Cerebellar nuclear complex (tissue), 1 donor: ENCODE data around the gene CDH4.

Experiments
- DNase-seq, 2 experiments: peaks; one replicate each; lab custom pipeline; 2025; lab: John Stamatoyannopoulos, UW

CDH4 gene

DNA sequence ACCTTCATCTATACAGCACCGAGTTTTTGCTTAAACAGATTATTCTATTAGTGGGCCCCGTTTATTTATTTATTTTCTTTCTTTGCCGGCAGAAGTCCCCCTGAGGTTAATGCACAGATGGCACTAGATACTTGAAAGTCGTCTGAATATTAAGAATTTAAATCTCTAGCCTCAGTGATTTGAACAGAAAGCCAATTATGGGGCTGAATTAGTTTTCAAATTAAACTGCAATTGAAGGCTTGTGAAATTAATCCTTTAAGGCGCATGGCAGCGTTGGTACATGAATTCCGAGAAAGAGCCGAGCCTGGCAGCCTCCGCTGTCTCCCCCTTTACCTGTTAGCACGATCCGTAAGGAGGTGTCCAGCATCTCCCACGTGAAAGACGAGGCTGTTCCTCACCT, 610.8 kb downstream of the CDH4 start:
- no peak for DNase-seq

- no peak for DNase-seq
Observed at GRCh38 chr20:61864481-61864880, 612.4 kb downstream of the CDH4 start.

- no peak for DNase-seq
Observed at GRCh38 chr20:61865353-61865752, 613.3 kb downstream of the CDH4 start.

- no peak for DNase-seq
Observed at GRCh38 chr20:61866165-61866564, 614.1 kb downstream of the CDH4 start.

- DNase-seq = no peak
Observed at GRCh38 chr20:61868006-61868405, 615.9 kb downstream of the CDH4 start.

- DNase-seq = no peak
Observed at GRCh38 chr20:61868466-61869090, 616.5 kb downstream of the CDH4 start.

GRCh38 chr20:61869750-61870507, 617.9 kb downstream of the CDH4 start:
- no peak for DNase-seq

DNA sequence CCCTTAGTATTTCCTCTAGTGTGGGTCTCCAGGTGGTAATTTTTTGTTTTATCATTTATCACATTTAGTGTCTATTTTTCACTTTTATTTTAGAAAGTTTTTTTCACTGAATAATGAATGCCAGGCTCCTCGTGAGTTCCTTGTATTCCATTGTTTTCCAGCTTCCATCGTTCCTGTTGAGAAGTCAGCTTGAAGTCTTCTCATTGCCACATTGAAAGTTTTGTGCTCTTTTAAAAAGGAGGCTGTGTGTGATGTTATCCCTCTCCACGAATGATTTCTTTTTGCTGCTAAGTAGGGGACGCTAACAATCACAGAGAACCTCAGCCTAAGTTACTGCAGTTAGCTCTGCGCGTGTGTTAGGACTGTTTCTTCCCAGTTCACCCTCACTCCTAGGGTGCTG, 619.1 kb downstream of the CDH4 start:
- no peak for DNase-seq

DNA sequence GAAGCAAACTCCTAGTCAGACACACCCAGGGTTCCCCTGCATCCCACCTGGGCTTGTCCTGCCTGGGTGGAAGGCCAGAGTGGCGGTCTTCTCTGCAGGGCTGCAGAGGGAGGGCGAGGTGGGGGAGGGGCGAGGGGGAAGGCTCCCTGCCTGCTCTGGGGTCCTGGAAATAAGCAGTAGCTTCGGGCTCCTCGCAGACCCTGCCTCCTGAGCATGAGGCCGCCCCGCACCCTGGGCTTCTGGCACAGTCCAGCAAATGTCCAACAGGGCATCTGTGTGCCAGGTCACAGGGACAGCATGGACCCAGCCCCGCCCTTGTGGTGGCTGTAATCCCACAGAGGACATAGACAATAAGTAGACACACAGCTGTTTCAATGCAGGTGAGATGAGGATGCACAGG, 619.9 kb downstream of the CDH4 start:
- DNase-seq = no peak

DNA sequence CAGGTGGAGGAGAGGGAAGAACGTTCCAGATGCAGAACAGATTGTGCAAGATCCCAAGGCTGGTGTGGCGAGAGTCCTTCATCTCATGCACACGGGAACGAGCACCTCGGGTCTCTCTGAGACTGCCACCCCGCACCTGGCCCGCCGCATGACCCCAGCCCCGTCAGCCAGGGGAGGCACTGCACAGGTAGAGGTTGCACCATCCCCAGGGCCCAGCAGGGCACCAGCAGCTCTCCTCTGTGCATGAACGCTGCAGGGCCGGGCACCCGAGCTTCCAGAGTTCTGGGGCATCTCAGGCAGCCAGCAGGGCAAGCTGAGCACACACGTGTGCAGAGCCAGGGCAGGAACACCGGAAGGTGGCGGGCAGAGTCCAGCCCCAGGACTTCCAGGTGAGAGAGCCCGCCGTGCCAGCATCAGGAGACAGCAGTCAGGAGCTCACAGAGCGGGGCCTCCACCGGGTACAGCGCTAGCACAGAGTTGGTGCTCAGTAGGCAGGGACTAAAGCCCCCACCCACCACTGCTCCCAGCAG, 620.4 kb downstream of the CDH4 start:
- DNase-seq = no peak

DNA sequence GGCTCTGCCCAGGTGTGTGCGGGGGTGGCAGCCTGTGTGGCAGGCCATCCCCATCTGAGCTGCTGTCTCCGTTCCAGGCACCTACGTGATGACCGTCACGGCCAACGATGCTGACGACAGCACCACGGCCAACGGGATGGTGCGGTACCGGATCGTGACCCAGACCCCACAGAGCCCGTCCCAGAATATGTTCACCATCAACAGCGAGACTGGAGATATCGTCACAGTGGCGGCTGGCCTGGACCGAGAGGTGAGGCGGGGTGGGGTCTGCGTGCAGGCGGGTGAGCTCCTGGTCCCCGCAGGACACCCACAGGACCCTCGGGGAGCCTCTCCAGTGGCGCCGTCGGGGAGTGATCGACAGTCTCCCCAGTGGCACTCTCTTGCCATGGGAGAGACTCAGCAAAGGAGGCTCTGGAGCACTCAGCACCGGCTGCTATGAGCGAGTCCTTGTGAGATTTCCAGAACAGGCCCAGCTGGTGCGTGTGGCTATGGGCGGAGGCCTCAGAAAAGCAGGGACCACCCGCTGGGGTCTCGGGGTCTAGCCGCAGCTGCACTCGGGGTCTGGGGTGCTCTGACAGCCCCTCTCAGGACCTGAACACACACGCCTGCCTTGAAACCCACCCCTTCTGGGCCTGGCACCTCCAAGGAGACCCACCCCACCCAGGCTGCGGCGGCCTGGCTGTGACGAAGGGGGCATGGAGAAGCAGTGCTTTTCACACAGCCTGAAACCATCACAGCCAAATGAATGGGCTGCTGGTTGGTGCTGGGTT, 621.8 kb downstream of the CDH4 start:
- DNase-seq = no peak

DNA sequence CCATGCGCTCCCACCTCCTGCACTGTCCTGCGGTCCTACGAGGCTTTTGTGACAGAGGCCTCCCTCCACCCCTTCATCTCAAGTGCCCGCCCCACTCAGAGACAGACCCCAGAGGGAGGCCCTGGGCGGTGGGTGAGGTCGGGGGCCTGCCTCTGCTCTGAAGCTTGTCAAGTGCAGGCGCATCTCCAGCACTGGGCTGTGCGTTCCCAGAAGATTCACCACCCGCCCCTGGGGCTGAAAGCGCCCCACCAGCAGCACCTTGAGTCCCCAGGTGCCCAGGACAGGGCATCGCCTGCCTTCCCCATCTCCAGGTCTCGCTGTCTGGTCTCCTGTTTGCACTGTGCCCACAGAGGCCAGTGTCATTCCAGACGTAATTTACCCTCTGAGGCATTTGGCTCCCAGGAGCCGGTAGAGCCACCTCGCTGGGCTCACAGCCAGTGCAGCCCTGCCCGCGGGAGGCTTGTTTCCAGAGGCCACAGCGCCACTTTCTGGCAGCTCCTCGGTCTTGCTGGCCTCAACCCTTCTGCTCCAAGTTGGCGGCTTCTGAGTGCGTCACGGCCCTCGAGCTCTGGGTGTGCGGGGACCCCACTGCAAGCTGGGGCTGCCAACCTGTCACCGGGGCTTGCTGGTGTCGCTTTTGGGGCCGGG, 622.5 kb downstream of the CDH4 start:
- DNase-seq = no peak

DNA sequence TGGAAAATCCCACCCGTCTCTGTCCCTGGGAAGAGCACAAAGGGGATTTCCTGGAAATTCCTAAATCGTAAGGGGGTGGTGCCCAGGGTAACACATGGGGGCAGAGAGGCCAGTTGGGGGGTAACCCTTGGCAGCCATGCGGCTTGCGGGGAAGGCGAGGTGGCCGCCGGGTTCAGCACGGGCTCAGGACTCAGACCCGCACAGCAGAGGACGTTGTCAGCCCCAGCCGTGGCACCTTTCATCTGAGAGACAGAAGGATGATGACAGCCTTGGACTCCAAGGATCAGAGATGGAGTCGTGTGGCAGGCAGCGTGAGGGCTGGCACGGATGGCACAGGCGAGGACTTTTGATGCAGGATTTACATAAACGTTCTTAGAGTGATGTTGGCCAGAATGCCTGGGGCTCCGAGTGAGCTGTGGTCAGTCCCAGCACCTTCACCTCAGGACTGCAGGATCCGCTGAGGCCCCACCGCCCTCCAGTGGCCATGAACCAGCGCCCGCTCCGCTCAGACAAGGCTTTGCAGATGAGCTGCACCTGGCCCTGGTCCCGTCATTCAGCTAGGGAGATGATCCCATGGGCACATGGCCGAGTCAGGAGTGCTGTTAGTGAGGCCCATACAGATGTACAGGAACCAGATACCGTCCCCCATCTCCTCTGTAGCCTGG, 623.3 kb downstream of the CDH4 start:
- DNase-seq = no peak

DNA sequence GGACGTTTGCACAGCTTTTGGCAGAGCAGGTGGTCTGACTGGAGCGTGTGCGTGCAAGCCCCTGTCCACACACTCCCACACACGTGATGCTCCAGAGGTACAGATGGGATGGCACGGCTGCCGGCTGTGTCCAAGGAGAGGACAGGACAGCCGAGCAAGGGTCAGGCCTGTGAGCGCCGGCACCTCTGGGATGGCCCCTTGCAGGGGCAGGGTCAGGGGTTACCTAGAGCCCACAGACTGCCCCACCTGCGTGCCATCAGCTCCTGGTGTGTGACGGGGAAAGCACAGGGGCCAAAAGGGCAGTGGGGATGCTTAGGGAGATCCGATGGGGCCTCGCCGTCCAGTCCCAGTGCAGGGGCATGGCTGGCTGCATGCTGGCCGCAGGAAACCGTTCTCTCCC, 623.9 kb downstream of the CDH4 start:
- no peak for DNase-seq

GRCh38 chr20:61876952-61877728, 625.1 kb downstream of the CDH4 start:
- no peak for DNase-seq

DNA sequence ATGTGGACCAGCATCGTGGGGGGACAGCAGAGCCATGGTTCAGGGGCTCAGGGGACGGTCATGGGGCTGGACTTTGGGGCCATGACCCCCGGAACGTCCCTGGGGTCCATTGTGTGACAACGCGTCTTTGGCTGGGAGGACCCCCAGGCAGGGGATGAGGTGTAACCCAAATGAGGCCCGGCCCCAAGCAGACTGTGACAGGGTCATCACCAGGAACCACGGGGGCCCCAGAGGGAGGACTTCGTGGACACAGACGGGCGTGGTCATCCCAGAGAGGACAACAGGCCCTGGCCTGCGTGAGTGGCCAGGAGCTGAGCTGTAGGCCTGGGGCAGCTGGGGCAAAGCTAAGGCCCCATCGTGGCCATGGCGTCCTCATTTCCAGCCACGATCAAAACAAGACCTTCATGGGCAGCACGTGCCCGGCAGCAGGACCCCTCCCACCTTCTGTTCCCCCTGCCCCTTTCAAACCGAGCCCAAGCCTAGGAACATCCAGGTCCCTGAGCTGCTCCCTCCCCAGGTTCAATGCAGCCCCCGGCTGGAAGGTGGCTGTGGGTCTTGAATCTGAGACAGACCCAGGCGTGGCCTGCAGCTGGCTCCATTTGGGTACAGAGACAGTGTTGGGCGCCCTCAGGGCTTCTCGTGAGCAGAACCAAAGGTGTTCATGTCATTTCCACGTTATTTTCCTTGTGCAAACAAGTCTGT, 625.9 kb downstream of the CDH4 start:
- no peak for DNase-seq

- DNase-seq = no peak
Observed at GRCh38 chr20:61878478-61879302, 626.6 kb downstream of the CDH4 start.

GRCh38 chr20:61879303-61879620, 627.2 kb downstream of the CDH4 start:
- no peak for DNase-seq

GRCh38 chr20:61879694-61880093, 627.6 kb downstream of the CDH4 start:
- DNase-seq = no peak

DNA sequence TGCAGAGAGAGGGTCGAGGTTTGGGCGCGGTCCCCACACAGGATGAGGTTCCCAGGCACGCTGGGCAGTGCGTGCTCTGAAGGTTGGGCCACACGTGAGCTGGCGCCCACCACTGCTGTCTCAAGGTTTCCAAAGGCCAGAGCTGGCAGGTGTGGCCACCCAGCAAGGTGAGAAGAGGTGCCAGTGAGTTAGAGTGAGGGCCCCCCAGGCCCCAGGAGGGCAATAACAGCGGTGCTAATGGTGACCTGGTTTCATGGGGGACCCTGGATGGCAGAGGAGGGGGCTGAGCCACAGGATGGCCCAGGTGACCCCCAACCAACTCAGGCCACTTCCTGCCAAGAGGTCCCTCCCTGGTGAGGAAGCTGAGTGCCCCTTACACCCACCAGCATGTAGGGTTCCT, 628.6 kb downstream of the CDH4 start:
- no peak for DNase-seq
